ENCODE measurements around the gene UBA7.

The UBA7 gene

GRCh38 chr3:49845694-49846093, 31.9 kb upstream of the UBA7 start:
- H3K4me2 ChIP-seq (ENCODE audit: low read length) = no peak overlapping the region
- no peaks in the 10 kb centered on the region for H3K36me3 ChIP-seq (ENCODE audit: control insufficient read depth, insufficient read depth, low read length)
- no peak for TF ChIP-seq CTCF (IDR thresholded peaks at IDR 0.05)
- H3K27ac ChIP-seq = no peak overlapping the region
- no peaks in the 10 kb centered on the region for H3K27me3 ChIP-seq (ENCODE audit: control insufficient read depth, insufficient read depth, low read length)
- no peak overlapping the region for H2AFZ ChIP-seq
- no peaks in the 10 kb centered on the region for H3K79me2 ChIP-seq
- H3K9me3 ChIP-seq (ENCODE audit: control insufficient read depth, low read length) = no peaks in the 10 kb centered on the region
- H3K9ac ChIP-seq = no peak overlapping the region
- no peaks in the 10 kb centered on the region for H3K4me1 ChIP-seq
- no peak overlapping the region for H3K4me3 ChIP-seq (ENCODE audit: low read depth, low read length)

- no peaks in the 10 kb centered on the region for H3K9me3 ChIP-seq (ENCODE audit: control insufficient read depth, low read length)
- no peak overlapping the region for H2AFZ ChIP-seq
- no peak overlapping the region for H3K4me2 ChIP-seq (ENCODE audit: low read length)
- H3K9ac ChIP-seq = no peak overlapping the region
- no peaks in the 10 kb centered on the region for H3K27me3 ChIP-seq (ENCODE audit: control insufficient read depth, insufficient read depth, low read length)
- no peak overlapping the region for H3K4me3 ChIP-seq (ENCODE audit: low read depth, low read length)
- TF ChIP-seq CTCF (IDR thresholded peaks at IDR 0.05) = no peak
- H3K4me1 ChIP-seq = no peaks in the 10 kb centered on the region
- no peaks in the 10 kb centered on the region for H3K79me2 ChIP-seq
- no peaks in the 10 kb centered on the region for H3K36me3 ChIP-seq (ENCODE audit: control insufficient read depth, insufficient read depth, low read length)
- no peak overlapping the region for H3K27ac ChIP-seq
These were observed 30.9 kb upstream of the UBA7 start for GRCh38 chr3:49844464-49845183.

GRCh38 chr3:49842843-49843517, 29.2 kb upstream of the UBA7 start:
- Histone ChIP-seq H3K79me2 (no peaks in the 10 kb centered on the region), H3K4me3 (ENCODE audit: low read depth, low read length) (no peak overlapping the region), H3K27ac (no peak overlapping the region), H3K4me2 (ENCODE audit: low read length) (no peak overlapping the region), H3K9ac (no peak overlapping the region), H3K4me1 (no peaks in the 10 kb centered on the region), H3K9me3 (ENCODE audit: control insufficient read depth, low read length) (no peaks in the 10 kb centered on the region), H2AFZ (no peak overlapping the region), H3K36me3 (ENCODE audit: control insufficient read depth, insufficient read depth, low read length) (no peaks in the 10 kb centered on the region), H3K27me3 (ENCODE audit: control insufficient read depth, insufficient read depth, low read length) (no peaks in the 10 kb centered on the region)
- no peak for TF ChIP-seq CTCF (IDR thresholded peaks at IDR 0.05)

- Histone ChIP-seq H3K4me2 (ENCODE audit: low read length) (no peak overlapping the region), H3K27ac (no peak overlapping the region), H3K79me2 (no peaks in the 10 kb centered on the region), H3K36me3 (ENCODE audit: control insufficient read depth, insufficient read depth, low read length) (no peaks in the 10 kb centered on the region), H3K9ac (no peak overlapping the region), H3K4me3 (ENCODE audit: low read depth, low read length) (no peak overlapping the region), H3K9me3 (ENCODE audit: control insufficient read depth, low read length) (no peaks in the 10 kb centered on the region), H3K27me3 (ENCODE audit: control insufficient read depth, insufficient read depth, low read length) (no peaks in the 10 kb centered on the region), H3K4me1 (no peaks in the 10 kb centered on the region), H2AFZ (no peak overlapping the region)
- no peak for TF ChIP-seq CTCF (IDR thresholded peaks at IDR 0.05)
These were observed 28.1 kb upstream of the UBA7 start for GRCh38 chr3:49841806-49842205.
